Esophagus (tissue), 2 donors: ENCODE data around the gene RAF1. TPM values are rescaled to one million over a fixed set of nuclear protein-coding genes. Genes with fewer than 3 reads are reported as not detected.
"Not testable (repeated sequence)": the region's sequence is repeated elsewhere in the genome, so short reads cannot be mapped to it uniquely, and the experiment has no call there.

ENCODE experiments used
- H3K27ac ChIP-seq, 2 donors: one replicate each; pipeline ENCODE4 v1.5.1; 2013; ENCODE audit warnings: low read depth in 2 of 2, mild to moderate bottlenecking in 2 of 2, inconsistent platforms in 1 of 2, low read length in 1 of 2, moderate library complexity in 1 of 2
- H3K27me3 ChIP-seq, 2 donors: one replicate each; pipeline ENCODE4 v1.6.1; 2013; ENCODE audit warnings: low read length in 2 of 2, control low read depth in 1 of 2, mild to moderate bottlenecking in 1 of 2; ENCODE audit not compliant: insufficient read depth in 2 of 2, control insufficient read depth in 1 of 2
- H3K36me3 ChIP-seq, 2 donors: one replicate each; pipeline ENCODE4 v1.6.1; 2013; ENCODE audit warnings: low read length in 1 of 2; ENCODE audit not compliant: control insufficient read depth in 2 of 2, insufficient read depth in 2 of 2
- H3K4me1 ChIP-seq, 2 donors: one replicate each; pipeline ENCODE4 v1.6.1; 2013; ENCODE audit warnings: low read length in 1 of 2; ENCODE audit not compliant: control insufficient read depth in 2 of 2, insufficient read depth in 2 of 2
- H3K4me3 ChIP-seq, 2 donors: one replicate each; pipeline ENCODE4 v1.5.1; 2013; ENCODE audit warnings: low read length in 2 of 2, mild to moderate bottlenecking in 2 of 2, low read depth in 1 of 2, moderate library complexity in 1 of 2
- H3K9me3 ChIP-seq, 2 donors: one replicate each; pipeline ENCODE4 v1.6.1; 2013; ENCODE audit warnings: mild to moderate bottlenecking in 2 of 2, low read depth in 1 of 2, low read length in 1 of 2, moderate library complexity in 1 of 2; ENCODE audit not compliant: control insufficient read depth in 2 of 2, insufficient read depth in 1 of 2
- WGBS, 2 donors: extraction: QIAGEN DNeasy Blood & Tissue Kit; methylation state at CpG; one replicate each; pipeline ENCODE4 v1.1.7; 2013; 5-methylcytosine and 5-hydroxymethylcytosine counted together
- polyA plus RNA-seq, 2 donors: library from polyadenylated mRNA; stranded (reverse); fragments of 200-250 nt; gene quantifications; one replicate each; pipeline ENCODE4 v1.2.3, GENCODE V29; 2013
- donor health status: healthy with polysubstance abuse.
- donor health status: Bipolar disorder and iron deficiency.

The RAF1 gene
- polyA plus RNA-seq, 2 donors = 52.3 to 65.3 TPM

GRCh38 chr3:12681089-12681942, 17.4 kb upstream of the RAF1 start:
- Histone ChIP-seq H3K4me3 (no peak overlapping the region), H3K4me1 (no peaks in the 10 kb centered on the region), H3K36me3 (no peaks in the 10 kb centered on the region), H3K27ac (peak overlapping the region in 1 of 2 donors; percentile 83), H3K9me3 (no peaks in the 10 kb centered on the region), H3K27me3 (no peaks in the 10 kb centered on the region)
- 89 to 90% methylated on average over 4 of the region's 4 CpGs for WGBS, 2 donors

GRCh38 chr3:12679468-12679867, 15.6 kb upstream of the RAF1 start:
- Histone ChIP-seq H3K27ac (no peak overlapping the region), H3K9me3 (no peaks in the 10 kb centered on the region), H3K27me3 (no peaks in the 10 kb centered on the region), H3K36me3 (no peaks in the 10 kb centered on the region), H3K4me3 (no peak overlapping the region), H3K4me1 (no peaks in the 10 kb centered on the region)
- 69 to 73% methylated on average over 6 of the region's 6 CpGs for WGBS, 2 donors

GRCh38 chr3:12677616-12678015, 13.7 kb upstream of the RAF1 start:
- Histone ChIP-seq H3K4me1 (no peaks in the 10 kb centered on the region), H3K27ac (no peak overlapping the region), H3K27me3 (no peaks in the 10 kb centered on the region), H3K4me3 (no peak overlapping the region), H3K36me3 (no peaks in the 10 kb centered on the region), H3K9me3 (no peaks in the 10 kb centered on the region)
- 71 to 79% methylated on average over 6 of the region's 6 CpGs for WGBS, 2 donors

GRCh38 chr3:12675115-12675810, 11.3 kb upstream of the RAF1 start:
- H3K36me3 ChIP-seq = no peaks in the 10 kb centered on the region
- H3K27ac ChIP-seq = no peak overlapping the region
- 93 to 95% methylated on average over 9 of the region's 9 CpGs for WGBS, 2 donors
- H3K27me3 ChIP-seq = no peaks in the 10 kb centered on the region
- H3K9me3 ChIP-seq = no peaks in the 10 kb centered on the region
- H3K4me1 ChIP-seq = no peaks in the 10 kb centered on the region
- no peak overlapping the region for H3K4me3 ChIP-seq

GRCh38 chr3:12673956-12674736, 10.2 kb upstream of the RAF1 start:
- not testable (repeated sequence) for H3K9me3 ChIP-seq, H3K4me1 ChIP-seq, H3K27ac ChIP-seq, H3K36me3 ChIP-seq, H3K27me3 ChIP-seq, H3K4me3 ChIP-seq
- 55 to 72% methylated on average over 9 of the region's 10 CpGs for WGBS, 2 donors

- H3K4me3 ChIP-seq = no peak overlapping the region
- H3K4me1 ChIP-seq = no peaks in the 10 kb centered on the region
- no peaks in the 10 kb centered on the region for H3K9me3 ChIP-seq
- WGBS, 2 donors = 88 to 96% methylated on average over 3 of the region's 3 CpGs
- H3K36me3 ChIP-seq = no peaks in the 10 kb centered on the region
- no peaks in the 10 kb centered on the region for H3K27me3 ChIP-seq
- H3K27ac ChIP-seq = no peak overlapping the region
These were observed 7.2 kb upstream of the RAF1 start for GRCh38 chr3:12671120-12671450.

- H3K27me3 ChIP-seq = no peaks in the 10 kb centered on the region
- no peak overlapping the region for H3K27ac ChIP-seq
- H3K4me1 ChIP-seq = no peaks in the 10 kb centered on the region
- WGBS, 2 donors = 86 to 92% methylated on average over 7 to 10 of the region's 10 CpGs
- H3K36me3 ChIP-seq = no peaks in the 10 kb centered on the region
- no peak overlapping the region for H3K4me3 ChIP-seq
- no peaks in the 10 kb centered on the region for H3K9me3 ChIP-seq
These were observed 6.6 kb upstream of the RAF1 start for GRCh38 chr3:12670365-12671119.

GRCh38 chr3:12663401-12663935, 449 bp downstream of the RAF1 start:
- H3K27ac ChIP-seq = peak overlapping the region; percentile 98 to 100
- no peaks in the 10 kb centered on the region for H3K4me1 ChIP-seq
- 0 to 1% methylated on average over 38 to 45 of the region's 45 CpGs for WGBS, 2 donors
- H3K27me3 ChIP-seq = no peaks in the 10 kb centered on the region
- H3K36me3 ChIP-seq = no peaks in the 10 kb centered on the region
- H3K4me3 ChIP-seq = peak overlapping the region; percentile 75 to 99
- no peaks in the 10 kb centered on the region for H3K9me3 ChIP-seq
